ENCODE measurements around the gene HHAT.
A peak's percentile ranks its signal among the peaks of the same experiment; 100 is the strongest.

HHAT gene

GRCh38 chr1:210328746-210329503 lies at the start of gene HHAT:
HHAT (plus strand) TSS chr1:210328902; CDS start chr1:210348976, 20,074 bp downstream.
- DNase-seq (ENCODE audit: low spot score) (peak; percentile 43), FAIRE-seq (no peak)

GRCh38 chr1:210280221-210280620 lies 48.5 kb upstream of the HHAT start:
- DNase-seq (ENCODE audit: low spot score) (no peak), FAIRE-seq (no peak)

GRCh38 chr1:210288116-210288515 lies 40.6 kb upstream of the HHAT start:
- FAIRE-seq: no peak
- no peak for DNase-seq (ENCODE audit: low spot score)

- DNase-seq (ENCODE audit: low spot score) (no peak), FAIRE-seq (no peak)
Measured at GRCh38 chr1:210289248-210289647, 39.5 kb upstream of the HHAT start.

- no peak for FAIRE-seq
Measured at GRCh38 chr1:210291081-210291764, 37.5 kb upstream of the HHAT start.

GRCh38 chr1:210291786-210292230 lies 36.9 kb upstream of the HHAT start:
- FAIRE-seq (no peak), DNase-seq (ENCODE audit: low spot score) (no peak)

More at GRCh38 chr1:210291081-210291764, 37.5 kb upstream of the HHAT start:
- DNase-seq (ENCODE audit: low spot score): no peak

GRCh38 chr1:210292231-210292871 lies 36.4 kb upstream of the HHAT start:
- FAIRE-seq: no peak

GRCh38 chr1:210293171-210293607 lies 35.5 kb upstream of the HHAT start:
- FAIRE-seq (no peak), DNase-seq (ENCODE audit: low spot score) (no peak)

More at GRCh38 chr1:210292231-210292871, 36.4 kb upstream of the HHAT start:
- DNase-seq (ENCODE audit: low spot score): no peak

- DNase-seq (ENCODE audit: low spot score): no peak
- no peak for FAIRE-seq
Measured at GRCh38 chr1:210294999-210295745, 33.5 kb upstream of the HHAT start.

- FAIRE-seq: no peak
- no peak for DNase-seq (ENCODE audit: low spot score)
Measured at GRCh38 chr1:210296682-210297081, 32.0 kb upstream of the HHAT start.

- FAIRE-seq: no peak
- DNase-seq (ENCODE audit: low spot score): no peak
Measured at GRCh38 chr1:210298296-210298695, 30.4 kb upstream of the HHAT start.

- DNase-seq (ENCODE audit: low spot score): no peak
- no peak for FAIRE-seq
Measured at GRCh38 chr1:210298936-210299335, 29.8 kb upstream of the HHAT start.

- FAIRE-seq (no peak), DNase-seq (ENCODE audit: low spot score) (no peak)
Measured at GRCh38 chr1:210299501-210299900, 29.2 kb upstream of the HHAT start.

- FAIRE-seq (no peak), DNase-seq (ENCODE audit: low spot score) (no peak)
Measured at GRCh38 chr1:210300923-210301614, 27.6 kb upstream of the HHAT start.

GRCh38 chr1:210301615-210302000 lies 27.1 kb upstream of the HHAT start:
- DNase-seq (ENCODE audit: low spot score) (no peak), FAIRE-seq (no peak)

GRCh38 chr1:210302501-210302900 lies 26.2 kb upstream of the HHAT start:
- DNase-seq (ENCODE audit: low spot score): no peak
- FAIRE-seq: no peak

GRCh38 chr1:210303391-210303790 lies 25.3 kb upstream of the HHAT start:
- FAIRE-seq (no peak), DNase-seq (ENCODE audit: low spot score) (no peak)

- no peak for FAIRE-seq
- no peak for DNase-seq (ENCODE audit: low spot score)
Measured at GRCh38 chr1:210310562-210311153, 18.0 kb upstream of the HHAT start.

- DNase-seq (ENCODE audit: low spot score) (no peak), FAIRE-seq (no peak)
Measured at GRCh38 chr1:210311726-210312493, 16.8 kb upstream of the HHAT start.

All from RCC 7860 (cell line).